GM12878 (cell line): ENCODE results near the gene SETD1A. TPM values are rescaled to one million over a fixed set of nuclear protein-coding genes. Genes with fewer than 3 reads are reported as not detected.

ENCODE experiments used
- ATAC-seq: fragments of 200-7000 bp; cut with Tn5 transposase; 3 replicates; pipeline ENCODE4 v1.9.1; 2020; ENCODE audit warnings: mild to moderate bottlenecking, moderate library complexity
- BruUV-seq: library from RNA; stranded (reverse); fragments of 400-500 nt; replicated peaks from 2 replicates; lab custom pipeline; 2021; lab: Mats Ljungman, UMichigan
- CTCF ChIA-PET: fragments of 300-600 bp; sonication (Branson Sonifier 250); formaldehyde crosslinking; extraction: SDS; loops from one replicate; lab custom pipeline; 2021; ENCODE audit warnings: inconsistent platforms; lab: Yijun Ruan, JAX
- POLR2A ChIA-PET: fragments of 350-600 bp; formaldehyde crosslinking; extraction: SDS; loops from one replicate; lab custom pipeline; 2021; ENCODE audit warnings: inconsistent platforms; lab: Charles Lee
- RAD21 ChIA-PET: fragments of 300-600 bp; sonication (Branson Sonifier 250); formaldehyde crosslinking; loops from one replicate; lab custom pipeline; 2023; ENCODE audit warnings: antibody characterized with exemption; ENCODE audit not compliant: unreplicated experiment; lab: Charles Lee
- SMC1A ChIA-PET: fragments of 300-600 bp; sonication (Branson Sonifier 250); formaldehyde crosslinking; loops from one replicate; lab custom pipeline; 2023; ENCODE audit not compliant: unreplicated experiment, uncharacterized antibody; lab: Charles Lee
- DNase-seq: peaks from one replicate; pipeline ENCODE4 v3.0.0-alpha.2; 2011; ENCODE audit warnings: low read depth, low spot score
- FAIRE-seq: peaks from 3 replicates; lab custom pipeline; 2011; peaks lifted over from hg19 to GRCh38; lab: Jason Lieb, UNC
- H2AFZ ChIP-seq: 2 replicates; pipeline ENCODE4 v1.6.0; 2011; ENCODE audit warnings: low read depth, low read length, control low read depth; ENCODE audit not compliant: control insufficient read depth
- H3K27ac ChIP-seq: 2 replicates; pipeline ENCODE4 v1.5.1; 2011; ENCODE audit warnings: control low read depth; ENCODE audit not compliant: control insufficient read depth, insufficient read depth
- H3K27me3 ChIP-seq, 2 experiments: replicated peaks in 1 of 2; 2 replicates each; pipeline versions ENCODE4 v1.6.0 to v1.6.1; 2011; ENCODE audit warnings: low read length in 1 of 2; ENCODE audit not compliant: control insufficient read depth in 2 of 2, insufficient read depth in 2 of 2
- H3K36me3 ChIP-seq, 2 experiments: 2 replicates each; pipeline ENCODE4 v1.5.1; 2011; ENCODE audit warnings: low read length in 1 of 2; ENCODE audit not compliant: control insufficient read depth in 2 of 2, insufficient read depth in 2 of 2
- H3K4me1 ChIP-seq: 2 replicates; pipeline ENCODE4 v1.6.1; 2011; ENCODE audit warnings: mild to moderate bottlenecking, low read length, moderate library complexity, mixed read lengths; ENCODE audit not compliant: control insufficient read depth, insufficient read depth
- H3K4me2 ChIP-seq: 2 replicates; pipeline ENCODE4 v1.6.0; 2011; ENCODE audit warnings: control low read depth; ENCODE audit not compliant: control insufficient read depth, insufficient read depth
- H3K4me3 ChIP-seq: fragments of 200-600 bp; sonication (generic); 2 replicates; pipeline ENCODE4 v1.5.1; 2016
- H3K79me2 ChIP-seq: 2 replicates; pipeline ENCODE4 v1.6.0; 2011; ENCODE audit warnings: low read length; ENCODE audit not compliant: control insufficient read depth, insufficient read depth
- H3K9ac ChIP-seq: 2 replicates; pipeline ENCODE4 v1.8.0; 2011; ENCODE audit warnings: low read length, control low read depth, mixed read lengths; ENCODE audit not compliant: control insufficient read depth, insufficient read depth
- H3K9me3 ChIP-seq: replicated peaks from 3 replicates; pipeline ENCODE4 v1.5.1; 2011; ENCODE audit warnings: mild to moderate bottlenecking, low read length; ENCODE audit not compliant: control insufficient read depth, insufficient read depth
- H4K20me1 ChIP-seq: 2 replicates; pipeline ENCODE4 v1.6.0; 2011; ENCODE audit not compliant: control insufficient read depth, insufficient read depth
- ATF3 ChIP-seq: IDR thresholded peaks from 2 replicates; pipeline ENCODE4 v1.6.1; 2011; ENCODE audit warnings: low read depth, mild to moderate bottlenecking, low read length, moderate library complexity, borderline replicate concordance; ENCODE audit errors: extremely low read depth
- PKNOX1 ChIP-seq: fragments of 450-650 bp; IDR thresholded peaks from 2 replicates; pipeline ENCODE4 v1.6.1; 2016; ENCODE audit warnings: mild to moderate bottlenecking
- SIN3A ChIP-seq: IDR thresholded peaks from 2 replicates; pipeline ENCODE4 v1.6.1; 2012; ENCODE audit warnings: low read depth, low read length, improper control_type of control experiment
- ZNF384 ChIP-seq: IDR thresholded peaks from 2 replicates; pipeline ENCODE4 v1.6.1; 2012; ENCODE audit warnings: low read depth, mild to moderate bottlenecking, low read length, improper control_type of control experiment, borderline replicate concordance
- WGBS: methylation state at CpG from one replicate; pipeline ENCODE4 v1.1.6; 2016; ENCODE audit warnings: low lambda C conversion rate; ENCODE audit not compliant: insufficient replicate concordance, insufficient coverage; ENCODE audit errors: missing lambda C conversion rate; 5-methylcytosine and 5-hydroxymethylcytosine counted together
- in situ Hi-C: fragments of 300-500 bp; cut with MboI; formaldehyde crosslinking; loops from 9 replicates; pipeline ENCODE4 v1.14.3; 2018; ENCODE audit warnings: mixed read lengths
- intact Hi-C: fragments of 100-400 bp; cut with micrococcal nuclease; formaldehyde crosslinking; loops from one replicate; pipeline ENCODE4 v1.14.2; 2022; ENCODE audit not compliant: unreplicated experiment
- polyA plus RNA-seq, 11 experiments: library from polyadenylated mRNA; depleted of rRNA in 4 of 11; unstranded in 6 of 11; stranded (reverse) in 5 of 11; fragments of >200 nt; fragmentation: Nextera tagmentation in 4 of 11; fragmentation: Illumina TruSeq in 1 of 11; extraction: Ambion mirVana in 4 of 11; extraction: Trizol in 1 of 11; gene quantifications; 1 replicate in 1 of 11; 2 replicates in 10 of 11; pipeline versions ENCODE4 v1.2.1 to v1.2.3, GENCODE V29; 2011 to 2016; ENCODE audit warnings: inconsistent platforms in 2 of 11, missing spikeins in 2 of 11, low read depth in 1 of 11
- total RNA-seq, 4 experiments: library from RNA; depleted of rRNA in 3 of 4; stranded (reverse); fragments of >200 nt in 3 of 4; fragmentation: Illumina TruSeq in 1 of 4; extraction: Trizol in 1 of 4; gene quantifications; 2 replicates each; pipeline versions ENCODE4 v1.2.1 to v1.2.3, GENCODE V29; 2013 to 2021

The SETD1A gene
- total and polyA plus RNA-seq, 10 of the 15 experiments (the other 5 are each of a cell fraction or from before 2014, with no cell fraction given): 0.02 to 25.9 (median 4.9) TPM

- in situ Hi-C loops: loop anchor here (10.0 kb wide), 2 partner anchors 764 to 924 kb away; partner anchors contain the start of gene ZNF267
- BruUV-seq: no TSS peak
- Histone ChIP-seq H2AFZ (no peak overlapping the region), H3K27me3 (no peaks in the 10 kb centered on the region), H3K9ac (peak overlapping the region; percentile 82), H3K4me3 (peak overlapping the region; percentile 99), H3K4me2 (peak overlapping the region; percentile 77), H3K27ac (peak overlapping the region; percentile 82), H3K36me3 (0 out of 4 replicates have a peak, but pooled peaks cover 1 to 8% of the 10 kb centered on the region in 2 experiments), H3K9me3 (no peaks in the 10 kb centered on the region), H3K4me1 (peaks cover 13% of the 10 kb centered on the region), H3K79me2 (peaks cover 19% of the 10 kb centered on the region), H4K20me1 (no peaks in the 10 kb centered on the region)
- ATAC-seq (no peak), DNase-seq (no peak), FAIRE-seq (no peak)
- RAD21 ChIA-PET: interaction anchor here (0.9 to 1.1 kb wide), 3 partner anchors 76 to 191 kb away, joined by 3 to 4 read pairs (median 3); no protein-coding TSS in a partner anchor
- CTCF ChIA-PET: interaction anchor here (0.8 to 2.0 kb wide), 8 partner anchors 9 to 918 kb away, joined by 3 to 14 read pairs (median 4); partner anchors contain the start of genes ZNF646 and ZNF668
- 90% methylated on average over 8 of the region's 8 CpGs for WGBS
- intact Hi-C loops: loop anchor here (10.0 kb wide), 2 partner anchors 144 to 924 kb away; partner anchors contain the start of genes VKORC1 and ZNF267
- POLR2A ChIA-PET: interaction anchor here (0.6 to 1.2 kb wide), 5 partner anchors 9 to 923 kb away, joined by 3 to 7 read pairs (median 4); partner anchors contain the start of gene ZNF267
- SMC1A ChIA-PET: interaction anchor here (0.8 to 1.7 kb wide), 2 partner anchors 9 to 918 kb away, joined by 3 to 5 read pairs; no protein-coding TSS in a partner anchor
- TF ChIP-seq PKNOX1 (no peak), ATF3 (no peak), SIN3A (0 out of 2 replicates have a peak, but pooled peaks have one; percentile 9), ZNF384 (no peak)
Measured at GRCh38 chr16:30950516-30951065, 7.0 kb upstream of the SETD1A start.
